ENCODE data around the gene CPLANE2.
A peak's percentile ranks its signal among the peaks of the same experiment; 100 is the strongest.

DNA sequence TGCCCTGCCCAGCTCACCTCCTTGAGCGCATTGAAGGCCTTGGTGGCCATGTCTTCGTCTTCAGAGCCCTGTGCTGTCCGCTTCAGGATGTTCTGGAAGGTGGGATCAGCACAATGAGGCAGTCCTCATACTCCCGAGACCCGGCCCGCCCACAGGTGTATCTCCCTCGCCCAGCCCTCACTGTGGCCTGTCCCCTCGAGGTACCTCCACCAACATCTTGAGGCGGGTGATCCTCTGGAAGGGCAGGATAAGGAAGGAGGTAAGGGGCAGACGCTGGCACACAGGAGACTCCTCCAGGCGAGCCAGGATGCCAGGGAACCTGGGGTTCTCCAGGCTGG, 31.7 kb downstream of the CPLANE2 start:
- TF ChIP-seq, protein P1, sequence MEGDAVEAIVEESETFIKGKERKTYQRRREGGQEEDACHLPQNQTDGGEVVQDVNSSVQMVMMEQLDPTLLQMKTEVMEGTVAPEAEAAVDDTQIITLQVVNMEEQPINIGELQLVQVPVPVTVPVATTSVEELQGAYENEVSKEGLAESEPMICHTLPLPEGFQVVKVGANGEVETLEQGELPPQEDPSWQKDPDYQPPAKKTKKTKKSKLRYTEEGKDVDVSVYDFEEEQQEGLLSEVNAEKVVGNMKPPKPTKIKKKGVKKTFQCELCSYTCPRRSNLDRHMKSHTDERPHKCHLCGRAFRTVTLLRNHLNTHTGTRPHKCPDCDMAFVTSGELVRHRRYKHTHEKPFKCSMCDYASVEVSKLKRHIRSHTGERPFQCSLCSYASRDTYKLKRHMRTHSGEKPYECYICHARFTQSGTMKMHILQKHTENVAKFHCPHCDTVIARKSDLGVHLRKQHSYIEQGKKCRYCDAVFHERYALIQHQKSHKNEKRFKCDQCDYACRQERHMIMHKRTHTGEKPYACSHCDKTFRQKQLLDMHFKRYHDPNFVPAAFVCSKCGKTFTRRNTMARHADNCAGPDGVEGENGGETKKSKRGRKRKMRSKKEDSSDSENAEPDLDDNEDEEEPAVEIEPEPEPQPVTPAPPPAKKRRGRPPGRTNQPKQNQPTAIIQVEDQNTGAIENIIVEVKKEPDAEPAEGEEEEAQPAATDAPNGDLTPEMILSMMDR (IDR thresholded peaks at IDR 0.05), result peak in 1 of 4 experiments; percentile 1
- TF ChIP-seq POLR2A (IDR thresholded peaks at IDR 0.05), result no peak

All from gastroesophageal sphincter (tissue), 3 donors.